Measurements from ENCODE around the gene PMCH. TPM values are rescaled to one million over a fixed set of nuclear protein-coding genes. Genes with fewer than 3 reads are reported as not detected.
A peak's percentile ranks its signal among the peaks of the same experiment; 100 is the strongest.

PMCH gene
- total and polyA plus RNA-seq, 10 of the 15 experiments (the other 5 are each of a cell fraction or from before 2014, with no cell fraction given): 0.35 to 2.1 (median 0.83) TPM; not detected in 4

- TF ChIP-seq ZNF592 (IDR thresholded peaks at IDR 0.05) (no peak), ZBED1 (IDR thresholded peaks at IDR 0.05; ENCODE audit: borderline replicate concordance) (0 out of 2 replicates have a peak, but pooled peaks have one; percentile 35), NFYB (IDR thresholded peaks at IDR 0.05; ENCODE audit: insufficient read depth, low read depth, low read length) (no peak), SMAD5 (IDR thresholded peaks at IDR 0.05; ENCODE audit: low read depth) (no peak), BACH1 (IDR thresholded peaks at IDR 0.05; ENCODE audit: borderline replicate concordance) (no peak), ZNF24 (IDR thresholded peaks at IDR 0.05) (no peak), RCOR1 (conservative IDR thresholded peaks at IDR 0.05; ENCODE audit: low read depth, low read length) (no peak), ZBTB40 (IDR thresholded peaks at IDR 0.05; ENCODE audit: borderline replicate concordance) (no peak), E4F1 (IDR thresholded peaks at IDR 0.05; ENCODE audit: borderline replicate concordance, partially characterized antibody) (no peak), ZSCAN29 (IDR thresholded peaks at IDR 0.05) (no peak), YY1 (IDR thresholded peaks at IDR 0.05; ENCODE audit: low read depth, low read length) (peak; percentile 82), PKNOX1 (IDR thresholded peaks at IDR 0.05) (no peak), NFIC (IDR thresholded peaks at IDR 0.05; ENCODE audit: low read depth, low read length) (no peak), STAT1 (conservative IDR thresholded peaks at IDR 0.05) (no peak), RUNX3 (IDR thresholded peaks at IDR 0.05; ENCODE audit: low read length) (no peak), EZH2 (IDR thresholded peaks at IDR 0.05; ENCODE audit: borderline replicate concordance, control insufficient read depth, low read depth, low read length) (no peak), IRF4 (IDR thresholded peaks at IDR 0.05; ENCODE audit: low read depth, low read length) (no peak), ATF3 (IDR thresholded peaks at IDR 0.05; ENCODE audit: borderline replicate concordance, extremely low read depth, low read depth, low read length) (no peak)
Measured at GRCh38 chr12:102169922-102170621, 27.6 kb downstream of the PMCH start (continued).
